Stomach (tissue), 4 donors: ENCODE results near the gene CDH19.

Experiments
- CTCF ChIP-seq, 7 experiments: fragments of 450-650 bp in 4 of 7; fragments of 200-600 bp in 3 of 7; sonication (generic) in 3 of 7; IDR thresholded peaks; one replicate each; pipeline ENCODE4 v1.5.1; 2016 to 2019; ENCODE audit warnings: antibody characterized with exemption in 7 of 7, control low read depth in 2 of 7, mild to moderate bottlenecking in 1 of 7
- POLR2A ChIP-seq, 4 donors: fragments of 450-650 bp; IDR thresholded peaks; one replicate each; pipeline ENCODE4 v1.6.1; 2016; ENCODE audit warnings: antibody characterized with exemption in 4 of 4, control low read depth in 2 of 4, mild to moderate bottlenecking in 1 of 4, moderate library complexity in 1 of 4
- POLR2AphosphoS5 ChIP-seq, 3 donors: sonication (generic); formaldehyde crosslinking; IDR thresholded peaks; one replicate each; pipeline ENCODE4 v1.6.1; 2016; ENCODE audit warnings: antibody characterized with exemption in 3 of 3

- TF ChIP-seq POLR2AphosphoS5 (IDR thresholded peaks at IDR 0.05): no peak
- TF ChIP-seq CTCF (IDR thresholded peaks at IDR 0.05): no peak
- no peak for TF ChIP-seq POLR2A (IDR thresholded peaks at IDR 0.05)
Measured at GRCh38 chr18:66562279-66562678, 41.6 kb downstream of the CDH19 start.
